HEK293 (cell line): ENCODE results near the gene HYI.

Experiments
- CTCF ChIA-PET: fragments of 350-600 bp; formaldehyde crosslinking; extraction: SDS; loops from one replicate; lab custom pipeline; 2021; ENCODE audit warnings: antibody characterized with exemption; lab: Yijun Ruan, JAX
- POLR2A ChIA-PET: fragments of 300-600 bp; formaldehyde crosslinking; extraction: SDS; loops from one replicate; lab custom pipeline; 2020; ENCODE audit warnings: antibody characterized with exemption, inconsistent platforms; lab: Yijun Ruan, JAX
- H3K27ac ChIP-seq: fragments of 200-500 bp; sonication (Bioruptor generic); 2 replicates; pipeline ENCODE4 v1.5.1; 2014; ENCODE audit warnings: low read depth, low read length, control low read depth, inconsistent platforms; ENCODE audit errors: extremely low read depth
- H3K36me3 ChIP-seq, 2 experiments: fragments of 200-500 bp in 1 of 2; sonication (Bioruptor generic) in 1 of 2; 1 replicate in 1 of 2; 2 replicates in 1 of 2; pipeline ENCODE4 v1.5.1; 2014 to 2017; ENCODE audit warnings: inconsistent platforms in 2 of 2, low read length in 2 of 2; ENCODE audit not compliant: control insufficient read depth in 2 of 2, insufficient read depth in 1 of 2
- H3K4me1 ChIP-seq: fragments of 200-500 bp; sonication (Bioruptor generic); 2 replicates; pipeline ENCODE4 v1.5.1; 2014; ENCODE audit warnings: mild to moderate bottlenecking, low read length, inconsistent platforms; ENCODE audit not compliant: control insufficient read depth, insufficient read depth
- H3K4me3 ChIP-seq: 2 replicates; pipeline ENCODE4 v1.5.1; 2011; ENCODE audit warnings: low read depth, mild to moderate bottlenecking, control low read depth, low read length, moderate library complexity
- H3K9me3 ChIP-seq: fragments of 200-500 bp; sonication (Bioruptor generic); 2 replicates; pipeline ENCODE4 v1.5.1; 2014; ENCODE audit warnings: low read depth, low read length, inconsistent platforms; ENCODE audit not compliant: control insufficient read depth, insufficient read depth
- BCL11A ChIP-seq: fragments of 450-650 bp; formaldehyde crosslinking; IDR thresholded peaks from 2 replicates; pipeline ENCODE4 v1.5.1; 2016; ENCODE audit warnings: low read depth, missing biosample characterization, missing genetic modification characterization
- KLF7 ChIP-seq: fragments of 450-650 bp; formaldehyde crosslinking; IDR thresholded peaks from 2 replicates; pipeline ENCODE4 v1.5.1; 2016; ENCODE audit warnings: missing biosample characterization, missing genetic modification characterization, borderline replicate concordance
- PRDM2 ChIP-seq: fragments of 450-650 bp; formaldehyde crosslinking; IDR thresholded peaks from 2 replicates; pipeline ENCODE4 v1.5.1; 2016; ENCODE audit warnings: missing biosample characterization, missing genetic modification characterization, borderline replicate concordance
- SCRT1 ChIP-seq: fragments of 450-650 bp; formaldehyde crosslinking; IDR thresholded peaks from 2 replicates; pipeline ENCODE4 v1.5.1; 2016; ENCODE audit warnings: missing biosample characterization, missing genetic modification characterization, borderline replicate concordance
- SETDB1 ChIP-seq: IDR thresholded peaks from one replicate; pipeline ENCODE4 v1.6.1; 2017; ENCODE audit warnings: mild to moderate bottlenecking, low read length, moderate library complexity, mixed read lengths; ENCODE audit not compliant: insufficient read length
- SP2 ChIP-seq: fragments of 450-650 bp; formaldehyde crosslinking; IDR thresholded peaks from 2 replicates; pipeline ENCODE4 v1.5.1; 2016; ENCODE audit warnings: missing biosample characterization, missing genetic modification characterization
- ZBTB48 ChIP-seq: fragments of 450-650 bp; formaldehyde crosslinking; IDR thresholded peaks from 2 replicates; pipeline ENCODE4 v1.5.1; 2016; ENCODE audit warnings: missing biosample characterization, missing genetic modification characterization
- ZEB2 ChIP-seq: fragments of 450-650 bp; formaldehyde crosslinking; IDR thresholded peaks from 2 replicates; pipeline ENCODE4 v1.5.1; 2016; ENCODE audit warnings: missing biosample characterization, missing genetic modification characterization
- ZNF280D ChIP-seq: fragments of 450-650 bp; formaldehyde crosslinking; IDR thresholded peaks from 2 replicates; pipeline ENCODE4 v1.5.1; 2016; ENCODE audit warnings: missing biosample characterization, missing genetic modification characterization
- ZNF362 ChIP-seq: fragments of 450-650 bp; formaldehyde crosslinking; IDR thresholded peaks from 2 replicates; pipeline ENCODE4 v1.5.1; 2016; ENCODE audit warnings: missing biosample characterization, missing genetic modification characterization
- ZNF398 ChIP-seq: fragments of 450-650 bp; formaldehyde crosslinking; IDR thresholded peaks from 2 replicates; pipeline ENCODE4 v1.5.1; 2017; ENCODE audit warnings: missing biosample characterization, missing genetic modification characterization
- ZNF423 ChIP-seq: fragments of 450-650 bp; formaldehyde crosslinking; IDR thresholded peaks from 2 replicates; pipeline ENCODE4 v1.5.1; 2016; ENCODE audit warnings: missing biosample characterization, missing genetic modification characterization
- ZNF449 ChIP-seq: fragments of 450-650 bp; formaldehyde crosslinking; IDR thresholded peaks from 2 replicates; pipeline ENCODE4 v1.5.1; 2017; ENCODE audit warnings: missing biosample characterization, mild to moderate bottlenecking, missing genetic modification characterization, moderate library complexity
- ZNF488 ChIP-seq: fragments of 450-650 bp; formaldehyde crosslinking; IDR thresholded peaks from 2 replicates; pipeline ENCODE4 v1.5.1; 2016; ENCODE audit warnings: missing biosample characterization, missing genetic modification characterization
- ZNF548 ChIP-seq: fragments of 450-650 bp; formaldehyde crosslinking; IDR thresholded peaks from 2 replicates; pipeline ENCODE4 v1.5.1; 2016; ENCODE audit warnings: missing biosample characterization, missing genetic modification characterization
- ZNF600 ChIP-seq: fragments of 450-650 bp; formaldehyde crosslinking; IDR thresholded peaks from 2 replicates; pipeline ENCODE4 v1.5.1; 2016; ENCODE audit warnings: missing biosample characterization, missing genetic modification characterization
- ZNF654 ChIP-seq: fragments of 450-650 bp; formaldehyde crosslinking; IDR thresholded peaks from 2 replicates; pipeline ENCODE4 v1.5.1; 2016; ENCODE audit warnings: low read depth, missing biosample characterization, missing genetic modification characterization
- ZNF664 ChIP-seq: fragments of 450-650 bp; formaldehyde crosslinking; IDR thresholded peaks from 2 replicates; pipeline ENCODE4 v1.5.1; 2016; ENCODE audit warnings: missing biosample characterization, missing genetic modification characterization
- ZNF747 ChIP-seq: fragments of 450-650 bp; formaldehyde crosslinking; IDR thresholded peaks from 2 replicates; pipeline ENCODE4 v1.5.1; 2016; ENCODE audit warnings: missing biosample characterization, missing genetic modification characterization

HYI gene

GRCh38 chr1:43455213-43455889 lies 1.6 kb upstream of the HYI start (continued):
- TF ChIP-seq BCL11A (tag by site-specific recombination) (no peak), ZNF600 (tag by site-specific recombination) (no peak), ZNF362 (tag by site-specific recombination) (no peak), KLF7 (tag by site-specific recombination) (no peak), ZNF449 (tag by site-specific recombination) (no peak), ZNF654 (no peak), ZNF488 (tag by site-specific recombination) (no peak), ZEB2 (tag by site-specific recombination) (no peak)

- ChIA-PET POLR2A (interaction anchor here (0.9 to 1.2 kb wide), 2 partner anchors 30 to 196 kb away, joined by 4 to 5 read pairs; partner anchors contain the start of gene KDM4A), CTCF (interaction anchor here (0.5 to 1.7 kb wide), 3 partner anchors 8 to 1579 kb away, joined by 4 to 8 read pairs (median 6); no protein-coding TSS in a partner anchor)
- Histone ChIP-seq H3K36me3 (peaks cover 0 to 35% of the 10 kb centered on the region in 2 experiments; a peak in 1 of 3 replicates), H3K27ac (peak overlapping the region; percentile 71), H3K9me3 (no peaks in the 10 kb centered on the region), H3K4me3 (peak overlapping the region; percentile 29), H3K4me1 (no peaks in the 10 kb centered on the region)
- TF ChIP-seq ZNF654 (no peak), ZNF398 (no peak), ZBTB48 (tag by site-specific recombination) (no peak), PRDM2 (tag by site-specific recombination) (no peak), SCRT1 (tag by site-specific recombination) (peak; percentile 84), ZNF280D (tag by site-specific recombination) (no peak), ZNF664 (tag by site-specific recombination) (no peak), ZNF423 (tag by site-specific recombination) (no peak), SETDB1 (peak; percentile 35), SP2 (tag by site-specific recombination) (peak; percentile 33; the same call in 1 of the 2 replicates), ZNF548 (tag by site-specific recombination) (no peak), ZNF747 (tag by site-specific recombination) (no peak)
Observed at GRCh38 chr1:43454270-43455011, 710 bp upstream of the HYI start.
